GM12891 (cell line): Measurements from ENCODE around the gene GAMT.
A peak's percentile ranks its signal among the peaks of the same experiment; 100 is the strongest.

Experiments
- POLR2A ChIP-seq: IDR thresholded peaks from 2 replicates; pipeline ENCODE4 v1.6.1; 2011; ENCODE audit warnings: low read depth, low read length, control low read depth
- POLR2AphosphoS5 ChIP-seq: IDR thresholded peaks from 2 replicates; pipeline ENCODE4 v1.6.1; 2011; ENCODE audit warnings: low read depth, low read length, control low read depth

DNA sequence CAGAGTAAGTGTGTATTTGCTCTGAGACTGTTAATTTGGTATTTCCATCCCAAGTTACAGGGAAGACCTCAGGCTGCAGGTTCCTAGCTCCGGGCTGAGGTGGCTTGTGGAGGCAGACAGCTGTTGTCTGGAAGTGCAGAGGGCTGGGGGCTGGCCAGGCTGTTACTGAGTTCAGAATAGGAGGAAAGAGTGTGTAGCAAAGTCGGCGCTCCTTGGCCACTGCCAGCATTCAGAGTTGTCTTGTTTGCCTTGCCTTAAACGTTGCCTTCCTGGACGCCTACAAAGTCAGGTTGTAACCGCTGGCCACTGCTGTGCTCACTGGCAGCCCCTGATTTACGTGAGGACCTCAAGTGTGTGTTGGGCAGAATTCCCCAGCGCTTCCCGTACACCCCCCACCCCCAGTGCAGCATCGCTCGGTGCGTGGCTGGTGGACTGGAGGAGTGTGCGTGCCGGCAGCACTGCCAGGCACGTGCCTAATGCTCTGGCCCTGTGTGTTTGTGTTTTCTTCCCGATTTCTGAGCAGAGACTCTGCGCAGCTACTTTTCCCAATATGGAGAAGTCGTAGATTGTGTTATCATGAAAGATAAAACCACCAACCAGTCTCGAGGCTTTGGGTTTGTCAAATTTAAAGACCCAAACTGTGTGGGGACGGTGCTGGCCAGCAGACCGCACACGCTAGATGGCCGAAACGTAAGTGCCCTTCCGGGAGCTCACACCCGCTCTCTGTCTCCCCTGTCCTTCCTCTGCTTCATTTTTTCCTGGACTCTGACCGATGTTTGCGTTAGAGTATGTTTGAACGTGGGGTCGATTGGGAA is 16.5 kb upstream of the GAMT start:
- TF ChIP-seq POLR2A (no peak), POLR2AphosphoS5 (0 out of 2 replicates have a peak, but pooled peaks have one; percentile 5)
